Ishikawa (cell line): ENCODE results near the gene C12orf42.

ENCODE experiments used
- CEBPB ChIP-seq: IDR thresholded peaks from 2 replicates; pipeline ENCODE4 v1.6.1; 2012
- CREB1 ChIP-seq: IDR thresholded peaks from 2 replicates; pipeline ENCODE4 v1.6.1; 2012; ENCODE audit warnings: low read depth
- EGR1 ChIP-seq: IDR thresholded peaks from 2 replicates; pipeline ENCODE4 v1.6.1; 2012
- EP300 ChIP-seq: IDR thresholded peaks from 2 replicates; pipeline ENCODE4 v1.6.1; 2012; ENCODE audit warnings: borderline replicate concordance
- FOXM1 ChIP-seq: IDR thresholded peaks from 2 replicates; pipeline ENCODE4 v1.6.1; 2012; ENCODE audit warnings: low read depth, borderline replicate concordance
- MAX ChIP-seq: IDR thresholded peaks from 2 replicates; pipeline ENCODE4 v1.6.1; 2012
- NFIC ChIP-seq: IDR thresholded peaks from 2 replicates; pipeline ENCODE4 v1.6.1; 2012
- RAD21 ChIP-seq: IDR thresholded peaks from 2 replicates; pipeline ENCODE4 v1.6.1; 2012; ENCODE audit warnings: low read depth
- REST ChIP-seq: IDR thresholded peaks from 2 replicates; pipeline ENCODE4 v1.6.1; 2012; ENCODE audit warnings: low read depth, mild to moderate bottlenecking
- TAF1 ChIP-seq: IDR thresholded peaks from 2 replicates; pipeline ENCODE4 v1.6.1; 2012; ENCODE audit warnings: low read depth, mild to moderate bottlenecking
- TCF12 ChIP-seq: IDR thresholded peaks from 2 replicates; pipeline ENCODE4 v1.6.1; 2012; ENCODE audit warnings: low read depth
- TEAD4 ChIP-seq: IDR thresholded peaks from 2 replicates; pipeline ENCODE4 v1.6.1; 2012
- USF1 ChIP-seq: IDR thresholded peaks from 2 replicates; pipeline ENCODE4 v1.6.1; 2012
- YY1 ChIP-seq: IDR thresholded peaks from 2 replicates; pipeline ENCODE4 v1.6.1; 2012; ENCODE audit warnings: low read depth
- ZBTB7A ChIP-seq: IDR thresholded peaks from 2 replicates; pipeline ENCODE4 v1.6.1; 2012; ENCODE audit warnings: low read depth

C12orf42 gene

GRCh38 chr12:103499571-103499970, 3.8 kb upstream of the C12orf42 start:
- no peak for TF ChIP-seq NFIC

GRCh38 chr12:103498990-103499389, 3.2 kb upstream of the C12orf42 start:
- TF ChIP-seq TAF1: no peak
- no peak for TF ChIP-seq TCF12
- no peak for TF ChIP-seq FOXM1
- TF ChIP-seq RAD21: no peak
- TF ChIP-seq NFIC: no peak
- no peak for TF ChIP-seq CREB1
- no peak for TF ChIP-seq CEBPB

- TF ChIP-seq YY1: no peak
- TF ChIP-seq ZBTB7A: no peak
- no peak for TF ChIP-seq NFIC
- no peak for TF ChIP-seq REST
- no peak for TF ChIP-seq TAF1
- TF ChIP-seq MAX: no peak
- TF ChIP-seq CEBPB: no peak
- TF ChIP-seq EP300: no peak
- no peak for TF ChIP-seq TCF12
- no peak for TF ChIP-seq TEAD4
- no peak for TF ChIP-seq CREB1
- no peak for TF ChIP-seq RAD21
- no peak for TF ChIP-seq USF1
- TF ChIP-seq FOXM1: no peak
- no peak for TF ChIP-seq EGR1
These were observed 867 bp downstream of the C12orf42 start for GRCh38 chr12:103494734-103495468.

GRCh38 chr12:103494051-103494733, 1.6 kb downstream of the C12orf42 start:
- no peak for TF ChIP-seq CEBPB
- no peak for TF ChIP-seq REST
- TF ChIP-seq MAX: no peak
- TF ChIP-seq EGR1: no peak
- TF ChIP-seq RAD21: no peak
- TF ChIP-seq TCF12: no peak
- no peak for TF ChIP-seq USF1
- no peak for TF ChIP-seq FOXM1
- TF ChIP-seq NFIC: no peak
- TF ChIP-seq CREB1: no peak

- TF ChIP-seq TEAD4 (no peak), EGR1 (no peak), YY1 (no peak), EP300 (no peak), ZBTB7A (no peak), FOXM1 (no peak), TCF12 (no peak), MAX (no peak), TAF1 (no peak), RAD21 (no peak), REST (no peak), CEBPB (no peak), NFIC (no peak), CREB1 (no peak), USF1 (no peak)
These were observed 2.6 kb downstream of the C12orf42 start for GRCh38 chr12:103493199-103493598.
